Activated gamma-delta T cell (primary cell): ENCODE data around the gene SRC.
"Not testable (repeated sequence)": the region's sequence is repeated elsewhere in the genome, so short reads cannot be mapped to it uniquely, and the experiment has no call there.

Experiments
- DNase-seq: peaks from one replicate; lab custom pipeline; 2025; lab: John Stamatoyannopoulos, UW

SRC gene

GRCh38 chr20:37336369-37337207, 9.4 kb upstream of the SRC start:
- no peak for DNase-seq

- no peak for DNase-seq
Observed at GRCh38 chr20:37337208-37337991, 8.5 kb upstream of the SRC start.

GRCh38 chr20:37338380-37338779, 7.6 kb upstream of the SRC start:
- DNase-seq, result not testable (repeated sequence)

- no peak for DNase-seq
Observed at GRCh38 chr20:37339208-37339607, 6.7 kb upstream of the SRC start.

- DNase-seq, result not testable (repeated sequence)
Observed at GRCh38 chr20:37339764-37340109, 6.2 kb upstream of the SRC start.

GRCh38 chr20:37340998-37341397, 4.9 kb upstream of the SRC start:
- DNase-seq, result no peak

GRCh38 chr20:37341632-37342031, 4.3 kb upstream of the SRC start:
- no peak for DNase-seq

- DNase-seq, result no peak
Observed at GRCh38 chr20:37342231-37343177, 3.4 kb upstream of the SRC start.

GRCh38 chr20:37343212-37343993, 2.5 kb upstream of the SRC start:
- no peak for DNase-seq

- no peak for DNase-seq
Observed at GRCh38 chr20:37343994-37344355, 2.0 kb upstream of the SRC start.

GRCh38 chr20:37344506-37345338, 1.2 kb upstream of the SRC start:
- no peak for DNase-seq

GRCh38 chr20:37346236-37346534, 245 bp downstream of the SRC start:
- DNase-seq, result no peak

- DNase-seq, result no peak
Observed at GRCh38 chr20:37346535-37347346, 801 bp downstream of the SRC start.

- DNase-seq, result no peak
Observed at GRCh38 chr20:37347347-37347823, 1.4 kb downstream of the SRC start.

GRCh38 chr20:37347891-37348791, 2.2 kb downstream of the SRC start:
- DNase-seq, result no peak

- no peak for DNase-seq
Observed at GRCh38 chr20:37348792-37349516, 3.0 kb downstream of the SRC start.

GRCh38 chr20:37349517-37350491, 3.9 kb downstream of the SRC start:
- DNase-seq, result no peak
